Measurements from ENCODE around the gene CCDC142. TPM values are rescaled to one million over a fixed set of nuclear protein-coding genes. Genes with fewer than 3 reads are reported as not detected.

The CCDC142 gene
- polyA plus RNA-seq, 1 donor (not counting 4 experiments of a cell fraction or from before 2014, with no cell fraction given) = 4.7 TPM

DNA sequence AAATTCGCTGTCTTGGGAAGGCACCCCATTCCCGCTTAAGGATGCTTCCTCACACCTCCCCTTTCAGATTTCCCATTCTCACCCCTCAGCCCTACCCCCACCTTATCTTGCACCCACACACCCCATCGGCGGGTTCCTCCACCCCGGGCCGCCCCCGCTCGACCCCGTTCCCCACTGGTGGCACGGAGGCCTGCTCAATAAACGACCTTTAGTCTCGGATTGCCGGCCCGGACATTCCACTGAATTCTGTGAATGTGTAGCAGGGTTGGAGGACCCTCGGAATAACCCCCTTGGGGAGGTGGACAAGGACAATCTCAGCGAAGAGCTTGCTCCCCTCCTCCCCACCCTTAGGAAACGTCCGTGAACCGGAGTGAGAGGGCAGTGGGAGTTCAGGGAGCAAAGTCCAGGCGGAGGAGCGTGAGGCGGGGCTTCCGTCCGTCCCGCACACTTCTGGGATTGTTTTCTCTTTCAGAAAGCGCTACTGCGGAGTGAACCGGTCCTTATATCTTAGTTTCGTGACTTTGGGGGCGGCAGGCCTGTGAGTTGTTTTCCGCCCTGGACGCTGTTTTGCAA is 19.4 kb upstream of the CCDC142 start:
- Histone ChIP-seq H3K9me1 (ENCODE audit: control insufficient read depth, extremely low read depth, insufficient read depth, low read length) (no peaks in the 10 kb centered on the region), H2AFZ (ENCODE audit: control insufficient read depth, low read length) (peak overlapping the region; percentile 84), H3K27me3 (ENCODE audit: control insufficient read depth, extremely low read depth, insufficient read depth, low read length) (peaks cover 41% of the 10 kb centered on the region), H3K9ac (ENCODE audit: control insufficient read depth, extremely low read depth, insufficient read depth, low read length) (peak overlapping the region; percentile 64), H3K4me1 (ENCODE audit: control insufficient read depth, extremely low read depth, insufficient read depth, low read length) (peaks cover 44% of the 10 kb centered on the region), H3K4me2 (ENCODE audit: control insufficient read depth, extremely low read depth, insufficient read depth, low read depth, low read length) (peak overlapping the region; percentile 94), H3K9me3 (ENCODE audit: control insufficient read depth, low read depth, low read length) (no peaks in the 10 kb centered on the region), H3K27ac (ENCODE audit: control insufficient read depth, insufficient read depth, low read length) (no peak overlapping the region), H3K4me3 (ENCODE audit: control insufficient read depth in 2 of 3, extremely low read depth in 1 of 3, insufficient read depth in 2 of 3, low read depth in 1 of 3, low read length in 3 of 3) (peak overlapping the region; percentile 47 to 70 (median 63)), H3K79me2 (ENCODE audit: control insufficient read depth, insufficient read depth, low read length) (peaks cover 16% of the 10 kb centered on the region), H4K20me1 (ENCODE audit: control insufficient read depth, extremely low read depth, insufficient read depth, low read length) (no peaks in the 10 kb centered on the region), H3K36me3 (ENCODE audit: control insufficient read depth in 2 of 2, extremely low read depth in 1 of 2, insufficient read depth in 2 of 2, low read length in 2 of 2) (peaks cover 9 to 10% of the 10 kb centered on the region in 2 experiments)
- no peak for DNase-seq (ENCODE audit: low read depth, low spot score)
- TF ChIP-seq, protein P1, sequence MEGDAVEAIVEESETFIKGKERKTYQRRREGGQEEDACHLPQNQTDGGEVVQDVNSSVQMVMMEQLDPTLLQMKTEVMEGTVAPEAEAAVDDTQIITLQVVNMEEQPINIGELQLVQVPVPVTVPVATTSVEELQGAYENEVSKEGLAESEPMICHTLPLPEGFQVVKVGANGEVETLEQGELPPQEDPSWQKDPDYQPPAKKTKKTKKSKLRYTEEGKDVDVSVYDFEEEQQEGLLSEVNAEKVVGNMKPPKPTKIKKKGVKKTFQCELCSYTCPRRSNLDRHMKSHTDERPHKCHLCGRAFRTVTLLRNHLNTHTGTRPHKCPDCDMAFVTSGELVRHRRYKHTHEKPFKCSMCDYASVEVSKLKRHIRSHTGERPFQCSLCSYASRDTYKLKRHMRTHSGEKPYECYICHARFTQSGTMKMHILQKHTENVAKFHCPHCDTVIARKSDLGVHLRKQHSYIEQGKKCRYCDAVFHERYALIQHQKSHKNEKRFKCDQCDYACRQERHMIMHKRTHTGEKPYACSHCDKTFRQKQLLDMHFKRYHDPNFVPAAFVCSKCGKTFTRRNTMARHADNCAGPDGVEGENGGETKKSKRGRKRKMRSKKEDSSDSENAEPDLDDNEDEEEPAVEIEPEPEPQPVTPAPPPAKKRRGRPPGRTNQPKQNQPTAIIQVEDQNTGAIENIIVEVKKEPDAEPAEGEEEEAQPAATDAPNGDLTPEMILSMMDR (optimal IDR thresholded peaks at IDR 0.05 in 1 of 3, IDR thresholded peaks at IDR 0.05 in 1 of 3, conservative IDR thresholded peaks at IDR 0.05 in 1 of 3; ENCODE audit: extremely low read depth in 1 of 3, insufficient read depth in 2 of 3, low read length in 3 of 3) = no peak
- no peak for TF ChIP-seq EZH2 (IDR thresholded peaks at IDR 0.05; ENCODE audit: low read length)
- dilution Hi-C loops (cut with MboI; ENCODE audit: extremely low pct_ligation_motif_present, low sequenced_read_pairs) = no loop called here
- FAIRE-seq = no peak

DNA sequence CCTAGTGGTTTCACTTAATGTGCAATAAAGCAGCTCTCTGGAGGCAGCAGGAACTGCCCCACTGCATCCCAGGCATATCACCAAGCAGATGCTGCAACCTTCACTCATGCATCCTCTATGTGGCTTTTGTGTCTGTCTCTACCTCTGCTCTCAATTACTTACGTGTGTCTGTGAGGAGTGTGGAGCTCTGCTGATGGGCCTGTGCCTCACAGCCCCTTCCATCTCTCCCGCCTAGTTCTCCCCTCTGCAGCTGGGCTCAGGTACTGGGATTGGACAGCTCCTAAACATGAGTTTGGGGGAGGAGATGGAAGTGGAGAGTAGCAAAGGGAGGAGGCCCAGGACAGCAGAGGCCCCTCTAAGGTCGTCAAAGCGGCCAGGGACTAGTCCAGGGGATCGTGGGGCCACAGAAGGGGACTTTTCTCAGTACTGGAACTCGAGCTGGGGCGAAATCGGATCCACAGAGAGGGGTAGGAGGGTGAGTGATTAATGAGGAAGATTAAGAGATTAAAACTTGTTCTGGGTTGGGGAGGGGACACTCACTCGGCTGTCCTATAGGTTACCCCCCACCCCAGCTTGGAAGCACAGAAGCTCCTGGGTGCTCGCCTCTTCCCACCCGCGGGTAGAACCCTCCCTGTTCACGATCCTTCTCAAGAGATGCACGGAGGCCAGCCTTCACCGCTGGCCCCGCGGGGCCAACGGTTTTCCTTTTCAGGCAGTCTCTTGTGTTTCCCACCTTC is 18.7 kb upstream of the CCDC142 start:
- FAIRE-seq = no peak
- dilution Hi-C loops (cut with MboI; ENCODE audit: extremely low pct_ligation_motif_present, low sequenced_read_pairs) = no loop called here
- H3K36me3 ChIP-seq (ENCODE audit: control insufficient read depth in 2 of 2, extremely low read depth in 1 of 2, insufficient read depth in 2 of 2, low read length in 2 of 2) = peaks cover 9 to 10% of the 10 kb centered on the region in 2 experiments
- peaks cover 9% of the 10 kb centered on the region for H3K79me2 ChIP-seq (ENCODE audit: control insufficient read depth, insufficient read depth, low read length)
- no peak overlapping the region for H3K27ac ChIP-seq (ENCODE audit: control insufficient read depth, insufficient read depth, low read length)
- no peak overlapping the region for H3K9ac ChIP-seq (ENCODE audit: control insufficient read depth, extremely low read depth, insufficient read depth, low read length)
- H3K9me1 ChIP-seq (ENCODE audit: control insufficient read depth, extremely low read depth, insufficient read depth, low read length) = no peaks in the 10 kb centered on the region
- H3K4me2 ChIP-seq (ENCODE audit: control insufficient read depth, extremely low read depth, insufficient read depth, low read depth, low read length) = no peak overlapping the region
- H3K4me1 ChIP-seq (ENCODE audit: control insufficient read depth, extremely low read depth, insufficient read depth, low read length) = peaks cover 39% of the 10 kb centered on the region
- no peak for DNase-seq (ENCODE audit: low read depth, low spot score)
- no peak overlapping the region for H2AFZ ChIP-seq (ENCODE audit: control insufficient read depth, low read length)
- H3K9me3 ChIP-seq (ENCODE audit: control insufficient read depth, low read depth, low read length) = no peaks in the 10 kb centered on the region
- TF ChIP-seq EZH2 (IDR thresholded peaks at IDR 0.05; ENCODE audit: low read length) = no peak
- TF ChIP-seq, protein P1 (optimal IDR thresholded peaks at IDR 0.05 in 1 of 3, IDR thresholded peaks at IDR 0.05 in 1 of 3, conservative IDR thresholded peaks at IDR 0.05 in 1 of 3; ENCODE audit: extremely low read depth in 1 of 3, insufficient read depth in 2 of 3, low read length in 3 of 3) = no peak
- H4K20me1 ChIP-seq (ENCODE audit: control insufficient read depth, extremely low read depth, insufficient read depth, low read length) = no peaks in the 10 kb centered on the region
- peaks cover 41% of the 10 kb centered on the region for H3K27me3 ChIP-seq (ENCODE audit: control insufficient read depth, extremely low read depth, insufficient read depth, low read length)
- no peak overlapping the region for H3K4me3 ChIP-seq (ENCODE audit: control insufficient read depth in 2 of 3, extremely low read depth in 1 of 3, insufficient read depth in 2 of 3, low read depth in 1 of 3, low read length in 3 of 3)

All from keratinocyte (primary cell).